Epithelial cell of proximal tubule (primary cell): ENCODE data around the gene PLEK2. TPM values are rescaled to one million over a fixed set of nuclear protein-coding genes. Genes with fewer than 3 reads are reported as not detected.

Source experiments
- DNase-seq: peaks from one replicate; pipeline ENCODE4 v3.0.0-alpha.2; 2011; ENCODE audit warnings: low read depth
- H3K4me3 ChIP-seq: 2 replicates; pipeline ENCODE4 v1.5.1; 2011; ENCODE audit warnings: low read depth, mild to moderate bottlenecking, low read length
- total RNA-seq: library from RNA; depleted of rRNA; stranded (reverse); fragments of >200 nt; gene quantifications from 2 replicates; pipeline ENCODE4 v1.2.3, GENCODE V29; 2015
- TF ChIP-seq, protein P1 (sequence below): conservative IDR thresholded peaks from 2 replicates; pipeline ENCODE4 v1.5.1; 2012; ENCODE audit warnings: low read depth, mild to moderate bottlenecking, low read length

The PLEK2 gene
- total RNA-seq, 1 donor from 2014 or later = 35.5 TPM

DNA sequence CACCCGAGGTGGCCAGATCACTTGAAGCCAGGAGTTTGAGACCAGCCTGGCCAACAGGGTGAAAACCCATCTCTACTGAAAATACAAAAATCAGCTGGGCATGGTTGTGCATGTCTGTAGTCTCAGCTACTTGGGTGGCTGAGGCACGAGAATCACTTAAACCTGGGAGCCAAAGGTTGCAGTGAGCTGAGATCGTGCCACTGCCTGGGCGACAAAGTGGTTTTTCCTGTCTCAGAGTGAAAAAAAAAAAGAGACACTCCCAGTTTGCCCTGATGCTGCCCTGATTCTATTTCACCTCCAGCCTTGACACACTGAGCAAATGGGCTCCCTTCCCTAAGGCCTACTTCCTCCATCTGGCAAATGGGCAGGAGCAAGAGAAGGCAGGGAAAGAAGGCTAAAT is 28.5 kb upstream of the PLEK2 start:
- H3K4me3 ChIP-seq = no peak overlapping the region
- TF ChIP-seq, protein P1, sequence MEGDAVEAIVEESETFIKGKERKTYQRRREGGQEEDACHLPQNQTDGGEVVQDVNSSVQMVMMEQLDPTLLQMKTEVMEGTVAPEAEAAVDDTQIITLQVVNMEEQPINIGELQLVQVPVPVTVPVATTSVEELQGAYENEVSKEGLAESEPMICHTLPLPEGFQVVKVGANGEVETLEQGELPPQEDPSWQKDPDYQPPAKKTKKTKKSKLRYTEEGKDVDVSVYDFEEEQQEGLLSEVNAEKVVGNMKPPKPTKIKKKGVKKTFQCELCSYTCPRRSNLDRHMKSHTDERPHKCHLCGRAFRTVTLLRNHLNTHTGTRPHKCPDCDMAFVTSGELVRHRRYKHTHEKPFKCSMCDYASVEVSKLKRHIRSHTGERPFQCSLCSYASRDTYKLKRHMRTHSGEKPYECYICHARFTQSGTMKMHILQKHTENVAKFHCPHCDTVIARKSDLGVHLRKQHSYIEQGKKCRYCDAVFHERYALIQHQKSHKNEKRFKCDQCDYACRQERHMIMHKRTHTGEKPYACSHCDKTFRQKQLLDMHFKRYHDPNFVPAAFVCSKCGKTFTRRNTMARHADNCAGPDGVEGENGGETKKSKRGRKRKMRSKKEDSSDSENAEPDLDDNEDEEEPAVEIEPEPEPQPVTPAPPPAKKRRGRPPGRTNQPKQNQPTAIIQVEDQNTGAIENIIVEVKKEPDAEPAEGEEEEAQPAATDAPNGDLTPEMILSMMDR = no peak
- DNase-seq = no peak

DNA sequence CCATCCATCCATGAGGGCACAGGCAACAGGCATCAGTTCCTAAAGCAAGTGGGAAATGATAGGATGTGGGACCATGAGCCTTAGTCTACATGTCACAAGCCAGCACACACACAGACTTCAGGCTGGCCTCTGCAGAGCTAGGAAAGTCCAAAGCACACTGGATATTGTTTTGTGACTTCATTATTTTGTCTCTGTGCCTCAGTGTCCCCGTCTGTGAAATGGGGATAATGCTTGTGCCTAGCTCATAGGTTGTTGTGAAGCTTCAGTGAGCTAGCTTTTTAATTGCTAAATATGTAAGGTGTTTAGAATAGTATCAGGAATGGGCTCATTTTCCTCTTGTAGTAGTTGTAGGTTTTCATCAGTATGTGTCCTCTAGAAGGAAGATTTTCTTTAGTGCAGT is 27.0 kb upstream of the PLEK2 start:
- TF ChIP-seq, protein P1 = no peak
- no peak overlapping the region for H3K4me3 ChIP-seq
- DNase-seq = no peak

DNA sequence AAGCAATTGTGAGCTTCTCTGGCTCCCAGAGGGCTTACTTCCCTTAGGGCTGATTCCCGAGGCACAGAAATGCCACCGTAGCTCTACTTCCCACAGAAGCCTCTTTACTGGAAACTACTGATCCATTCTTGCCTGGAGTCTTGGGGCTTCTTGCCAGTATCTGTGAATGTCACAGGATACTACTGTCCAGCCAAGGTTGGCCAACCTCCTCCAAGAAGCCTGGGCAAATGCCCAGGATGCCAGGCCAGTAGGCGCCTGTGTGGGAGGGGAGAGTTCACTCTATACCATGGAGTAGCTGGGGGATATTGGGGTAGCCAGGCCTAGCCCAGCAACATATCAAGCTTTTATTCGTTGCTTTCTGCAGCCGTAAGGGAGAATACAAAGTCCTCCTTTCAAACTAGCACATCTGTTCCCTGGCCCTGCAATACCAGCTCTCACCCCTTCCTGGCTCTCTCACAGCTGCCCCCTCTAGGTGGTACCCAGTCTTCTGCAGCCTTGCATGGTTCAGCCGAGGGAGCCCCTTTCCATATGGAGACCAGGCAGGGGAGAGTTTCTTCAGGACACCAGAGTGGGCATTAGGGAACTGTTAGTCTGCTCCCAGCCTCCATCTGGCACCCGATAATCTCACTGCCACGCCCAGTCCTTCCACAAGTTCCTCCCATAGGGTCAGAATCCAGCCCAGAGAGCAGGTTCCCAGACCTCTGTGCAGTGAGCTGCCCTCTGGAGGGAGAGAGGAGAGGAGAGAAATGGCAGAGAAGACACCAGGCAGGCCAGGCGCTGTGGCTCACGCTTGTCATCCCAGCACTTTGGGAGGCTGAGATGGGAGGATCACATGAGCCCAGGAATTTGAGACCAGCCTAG is 24.3 kb upstream of the PLEK2 start:
- TF ChIP-seq, protein P1 = no peak
- no peak overlapping the region for H3K4me3 ChIP-seq
- DNase-seq = no peak

DNA sequence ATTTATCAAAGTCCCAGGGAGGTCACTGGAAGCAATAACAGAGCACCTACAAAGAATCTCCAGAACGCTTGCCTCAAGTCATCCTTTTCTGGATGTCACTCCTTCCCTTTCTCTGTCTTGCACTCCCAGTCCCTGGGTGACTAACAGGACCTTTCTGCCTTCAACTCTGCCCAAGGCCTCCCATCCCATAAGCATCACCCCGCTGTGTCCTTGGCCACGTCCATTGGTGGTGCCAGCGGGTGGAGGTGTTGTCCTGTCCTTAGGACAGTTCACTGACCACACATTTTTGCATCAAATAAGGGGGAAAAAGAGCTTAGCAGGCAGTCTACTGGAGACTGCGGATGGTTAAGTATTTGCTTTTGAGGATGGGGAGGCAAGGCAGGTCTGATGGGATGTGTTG is 23.6 kb upstream of the PLEK2 start:
- no peak for DNase-seq
- no peak overlapping the region for H3K4me3 ChIP-seq
- TF ChIP-seq, protein P1 = no peak

DNA sequence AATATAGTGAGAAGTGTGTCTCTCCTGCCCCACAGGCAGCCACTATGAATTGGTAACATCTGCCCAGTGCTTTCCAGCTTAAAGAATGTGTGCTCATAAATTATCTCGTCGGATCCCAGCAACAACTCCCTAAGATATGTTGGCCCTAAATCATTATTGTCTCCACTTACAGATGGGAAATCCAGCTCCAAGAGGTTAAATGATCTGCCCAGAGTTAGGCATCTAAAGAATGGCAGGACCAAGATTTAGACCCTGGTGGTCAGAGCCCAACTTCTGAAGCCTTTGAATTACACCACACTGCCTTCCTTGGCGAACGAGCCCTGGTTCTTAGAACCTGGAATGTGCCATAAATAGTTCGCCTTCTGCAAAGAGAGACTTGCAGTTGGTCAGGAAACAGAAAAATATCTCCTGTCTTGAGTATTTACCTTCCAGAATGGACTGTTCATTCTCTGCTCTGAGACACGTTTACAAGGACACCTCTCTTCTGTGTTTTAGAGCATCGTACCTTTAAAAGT is 20.1 kb upstream of the PLEK2 start:
- DNase-seq = no peak
- H3K4me3 ChIP-seq = no peak overlapping the region
- TF ChIP-seq, protein P1 = no peak

DNA sequence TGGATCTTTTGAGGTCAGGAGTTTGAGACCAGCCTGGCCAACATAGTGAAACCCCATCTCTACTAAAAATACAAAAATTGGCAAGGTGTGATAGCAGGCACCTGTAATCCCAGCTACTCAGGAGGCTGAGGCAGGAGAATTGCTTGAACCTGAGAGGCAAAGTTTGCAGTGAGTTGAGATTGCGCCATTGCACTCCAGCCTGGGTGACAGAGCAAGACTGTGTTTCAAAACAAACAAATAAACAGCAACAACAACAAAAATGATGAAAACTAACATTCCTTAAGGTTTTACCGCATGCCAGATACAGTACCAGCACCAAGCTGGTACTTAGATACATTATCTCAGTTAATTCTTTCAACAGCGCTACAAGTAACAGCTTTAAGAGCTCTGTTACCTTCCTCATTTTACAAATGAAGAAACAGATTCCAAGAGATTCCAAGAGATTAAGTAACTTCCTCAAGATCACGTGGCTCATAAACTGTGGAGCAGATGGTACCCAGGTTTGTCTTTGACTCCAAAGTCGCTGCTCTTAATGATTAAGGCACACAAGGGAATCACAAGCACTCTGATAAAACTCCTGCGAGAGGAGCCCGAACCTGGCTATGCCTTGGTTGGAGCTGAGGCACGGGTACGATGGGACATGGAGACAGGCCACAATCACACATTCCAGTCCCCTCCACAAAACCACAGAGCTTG is 17.7 kb upstream of the PLEK2 start:
- H3K4me3 ChIP-seq = no peak overlapping the region
- TF ChIP-seq, protein P1 = no peak
- DNase-seq = no peak
